MV-4-11 (cell line): ENCODE measurements around the gene GRID2IP.
"Not testable (repeated sequence)": the region's sequence is repeated elsewhere in the genome, so short reads cannot be mapped to it uniquely, and the experiment has no call there.

Experiments used
- DNase-seq: peaks from one replicate; lab custom pipeline; 2025; lab: John Stamatoyannopoulos, UW

GRID2IP gene

DNA sequence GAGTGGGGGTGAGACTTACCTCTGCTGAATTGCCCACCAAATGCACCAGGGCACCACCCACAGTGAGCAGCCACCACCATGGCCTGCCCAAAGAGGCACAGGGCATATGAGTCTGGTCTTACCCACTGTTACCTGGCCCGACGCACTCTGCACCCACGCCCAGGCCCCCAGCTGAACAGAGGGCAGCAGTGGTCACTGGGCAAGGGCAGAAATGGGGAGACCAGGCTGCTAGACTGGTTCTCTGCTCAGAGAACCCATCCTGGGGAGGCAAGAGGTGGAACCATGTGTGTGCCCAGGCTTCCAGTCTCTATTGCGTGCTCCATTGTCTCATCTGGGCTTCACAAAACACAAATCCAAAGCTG, 64.1 kb downstream of the GRID2IP start:
- no peak for DNase-seq

DNA sequence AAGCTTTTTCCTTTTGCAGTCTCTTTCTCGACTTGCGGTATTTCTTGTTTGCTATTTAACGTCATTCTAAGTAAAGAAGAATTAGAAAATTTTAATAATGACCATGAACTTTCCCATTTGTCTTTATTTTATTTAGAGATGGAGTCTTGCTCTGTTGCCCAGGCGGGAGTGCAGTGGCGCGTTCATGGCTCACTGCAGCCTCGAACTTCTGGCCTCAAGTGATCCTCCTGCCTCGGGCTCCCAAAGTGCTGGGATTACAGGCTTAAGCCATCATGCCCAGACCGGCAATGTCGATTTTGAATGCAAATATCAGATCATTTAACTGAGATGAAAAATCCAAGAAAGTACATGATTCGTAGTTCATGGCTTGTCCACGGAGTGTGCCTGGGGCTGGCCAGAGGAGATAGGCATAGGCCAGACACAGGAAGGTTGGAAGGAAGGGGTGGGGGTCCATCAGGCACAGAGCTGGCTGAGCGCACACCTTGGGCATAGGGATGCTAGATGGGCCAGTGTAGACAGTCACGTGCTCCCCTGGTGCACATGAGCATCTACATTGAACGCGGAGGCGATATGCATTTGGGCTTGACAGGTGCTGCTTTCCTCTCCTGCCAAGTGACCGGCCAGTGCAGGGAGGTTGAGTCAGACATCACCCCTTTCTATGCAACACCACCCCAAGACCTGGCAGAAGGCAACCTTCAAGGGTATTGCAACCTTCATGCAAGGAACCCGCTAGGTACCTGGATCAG, 64.7 kb downstream of the GRID2IP start:
- DNase-seq: no peak

DNA sequence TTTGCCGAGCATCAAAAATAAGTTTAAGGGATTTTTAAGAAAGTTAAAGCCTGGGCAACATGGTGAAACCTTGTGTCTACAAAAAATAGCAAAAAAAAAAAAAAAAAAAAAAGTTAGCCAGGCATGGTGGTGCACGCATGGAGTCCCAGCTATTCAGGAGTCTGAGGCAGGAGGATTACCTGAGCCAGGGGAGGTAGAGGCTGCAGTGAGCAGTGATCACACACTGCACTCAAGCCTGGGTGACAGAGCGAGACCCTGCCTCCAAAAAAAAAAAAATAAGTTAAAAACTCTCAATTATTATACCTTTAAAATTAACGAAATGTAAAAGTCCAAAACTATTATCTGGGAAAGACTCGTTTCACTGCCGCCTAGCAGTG, 68.5 kb downstream of the GRID2IP start:
- no peak for DNase-seq

DNA sequence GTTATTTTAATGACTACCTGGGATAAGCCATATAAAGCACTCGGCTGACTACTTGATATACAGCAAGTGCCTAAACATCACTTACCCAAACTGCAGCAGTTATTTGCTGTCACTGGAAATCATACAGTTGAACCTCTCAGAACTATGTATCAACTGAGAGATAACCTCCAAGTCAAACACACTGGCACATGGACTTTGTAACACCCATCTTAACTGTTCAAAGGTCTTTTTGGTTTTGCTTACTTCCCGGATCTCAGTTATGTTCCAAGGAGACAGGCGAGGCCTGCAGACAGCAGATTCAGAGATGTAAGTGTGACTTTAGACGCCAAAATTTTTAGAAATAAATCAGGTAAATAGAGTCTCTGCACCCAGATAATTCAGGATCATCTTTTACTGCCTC, 69.0 kb downstream of the GRID2IP start:
- DNase-seq: no peak

DNA sequence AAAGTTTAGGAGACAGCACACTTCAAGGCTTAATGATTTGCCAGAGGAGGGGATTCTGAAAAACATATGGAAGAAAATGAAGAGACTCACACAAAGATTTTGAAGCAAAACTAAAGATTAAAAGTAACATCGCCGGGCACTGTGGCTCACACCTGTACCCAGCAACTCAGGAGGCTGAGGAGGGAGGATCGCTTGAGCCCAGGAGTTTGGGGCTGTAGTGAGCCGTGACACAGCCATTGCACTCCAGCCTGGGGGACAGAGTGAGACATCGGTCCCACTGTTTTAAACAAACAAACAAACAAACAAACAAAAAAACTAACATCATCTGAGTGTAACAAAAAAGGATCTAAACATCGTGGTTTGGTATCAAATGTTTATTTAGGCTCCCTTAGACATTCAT, 69.8 kb downstream of the GRID2IP start:
- DNase-seq: no peak

DNA sequence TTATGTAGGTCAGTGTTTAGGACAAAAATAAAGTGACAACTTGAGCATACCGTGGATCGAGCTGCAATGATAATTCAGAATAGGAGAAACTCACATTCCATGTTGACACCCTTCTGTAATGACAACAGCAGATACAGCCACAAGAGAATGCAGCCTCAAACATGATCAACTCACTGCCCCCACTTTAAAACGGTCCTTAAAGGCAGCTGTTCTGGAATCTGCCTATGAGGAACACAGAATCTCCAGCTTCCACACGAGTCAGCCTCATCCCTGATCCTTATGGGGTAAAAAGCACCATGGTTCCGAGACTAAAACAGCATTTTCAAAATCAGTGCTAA, 71.0 kb downstream of the GRID2IP start:
- no peak for DNase-seq

DNA sequence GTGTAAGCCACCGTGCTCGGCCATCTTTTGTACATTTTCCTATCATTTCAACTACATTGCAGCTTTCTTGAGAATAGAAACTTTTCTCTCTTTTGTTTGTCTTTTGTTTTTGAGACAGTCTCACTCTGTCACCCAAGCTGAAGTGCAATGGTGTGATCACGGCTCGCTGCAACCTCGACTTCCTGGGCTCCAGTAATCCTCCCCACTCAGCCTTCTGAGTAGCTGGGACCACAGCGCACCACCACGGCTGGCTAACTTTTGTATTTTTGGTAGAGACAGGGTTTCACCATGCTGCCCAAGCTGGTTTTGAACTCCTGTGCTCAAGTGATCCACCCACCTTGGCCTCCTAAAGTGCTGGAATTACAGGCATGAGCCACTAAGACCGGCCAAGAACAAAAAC, 72.2 kb downstream of the GRID2IP start:
- DNase-seq: peak; percentile 25

DNA sequence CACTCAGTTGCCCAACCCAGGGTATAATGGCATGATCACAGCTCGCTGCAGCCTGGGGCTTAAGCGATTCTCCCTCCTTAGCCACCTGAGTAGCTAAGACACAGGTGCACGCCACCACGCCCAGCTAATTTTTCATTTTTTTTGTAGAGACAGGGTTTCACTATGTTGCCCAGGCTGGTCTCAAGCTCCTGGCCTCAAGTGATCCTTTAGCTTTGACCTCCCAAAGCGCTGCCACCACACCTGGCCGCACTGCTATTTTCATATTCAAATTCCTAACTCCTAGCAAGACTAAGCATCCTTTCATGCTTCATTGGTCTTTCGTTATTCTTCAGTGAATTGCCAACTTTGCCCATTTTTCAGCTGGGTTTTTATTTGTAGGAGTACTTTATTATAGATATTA, 73.1 kb downstream of the GRID2IP start:
- DNase-seq: no peak

DNA sequence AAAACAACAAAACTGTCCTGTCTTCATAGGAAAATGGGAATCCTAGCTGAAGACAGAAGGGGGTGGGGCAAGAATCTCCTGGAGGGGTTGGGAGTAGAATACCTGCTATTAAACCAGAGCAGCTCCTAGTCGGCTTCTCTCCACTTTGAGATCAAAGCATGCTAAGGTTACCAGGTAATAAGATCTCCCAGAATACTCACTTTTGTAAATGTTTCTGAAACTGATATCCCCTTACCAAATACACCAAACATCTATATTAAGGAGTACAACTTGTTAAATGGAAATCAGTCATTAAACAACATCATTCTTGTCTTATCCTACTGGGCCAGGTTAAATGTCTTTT, 74.0 kb downstream of the GRID2IP start:
- no peak for DNase-seq

DNA sequence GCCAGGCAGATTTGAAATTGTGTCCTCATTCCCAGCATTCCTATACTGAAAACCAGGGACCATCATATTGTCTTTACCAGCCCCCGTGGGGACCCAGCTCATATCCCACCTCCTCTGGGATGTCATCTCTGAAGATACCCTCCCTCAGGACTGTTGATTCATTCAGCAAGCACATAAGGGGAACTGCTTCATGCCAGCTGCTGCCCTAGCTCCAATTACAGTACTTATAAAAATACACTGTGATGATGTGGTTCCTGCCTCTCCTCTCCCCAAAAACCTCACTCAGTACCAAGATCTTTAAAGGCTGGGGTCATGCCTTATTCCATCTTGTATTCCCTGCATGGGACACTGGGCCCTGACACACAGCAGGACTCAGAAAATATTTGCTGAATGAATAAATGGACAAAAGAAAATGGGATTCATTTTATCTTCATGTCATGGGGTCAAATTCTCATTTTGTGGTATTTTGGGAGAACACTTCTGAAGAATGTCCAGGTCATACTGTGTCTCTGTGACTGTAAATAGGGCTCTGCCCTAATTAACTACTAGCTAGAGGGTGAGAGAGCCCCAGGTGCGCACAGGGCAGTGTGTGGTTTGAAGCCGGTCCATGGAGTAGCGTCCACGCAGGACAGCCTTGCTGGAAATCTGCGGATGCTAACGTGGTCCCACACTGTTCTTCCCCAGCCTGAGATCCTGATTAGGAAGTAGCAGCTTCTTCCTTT, 74.5 kb downstream of the GRID2IP start:
- peak; percentile 39 for DNase-seq

DNA sequence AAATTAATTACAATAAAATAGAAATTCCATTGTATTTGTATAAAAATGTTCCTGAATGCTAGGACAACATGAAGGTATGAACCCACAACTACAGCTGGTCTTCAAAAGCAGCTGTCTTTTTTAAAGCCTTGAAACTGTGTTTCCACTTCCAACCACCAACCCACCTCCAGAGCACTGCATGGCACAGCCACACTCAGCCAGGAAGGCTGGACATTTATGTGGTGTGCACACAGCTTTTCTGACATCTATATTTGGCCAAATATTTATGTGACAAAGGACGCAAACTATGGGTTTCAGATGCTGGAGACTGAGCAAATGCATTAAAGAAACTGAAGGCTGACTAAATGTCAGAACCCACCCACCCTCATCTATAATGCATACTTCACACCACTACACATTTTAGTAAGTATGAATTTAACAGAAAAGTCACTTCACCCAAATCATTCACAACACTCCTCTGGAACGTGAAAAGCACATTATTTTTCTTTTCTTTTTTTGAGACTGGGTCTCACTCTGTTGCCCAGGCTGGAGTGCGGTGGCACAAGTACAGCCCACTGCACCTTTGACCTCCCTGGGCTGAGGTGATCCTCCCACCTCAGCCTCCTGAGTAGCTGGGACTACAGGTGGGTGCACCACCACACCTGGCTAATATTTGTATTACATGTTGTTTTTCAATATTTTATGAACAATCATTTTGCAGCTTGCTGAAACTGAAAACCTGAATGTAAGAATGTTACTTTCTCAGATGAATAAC, 75.7 kb downstream of the GRID2IP start:
- DNase-seq: no peak

DNA sequence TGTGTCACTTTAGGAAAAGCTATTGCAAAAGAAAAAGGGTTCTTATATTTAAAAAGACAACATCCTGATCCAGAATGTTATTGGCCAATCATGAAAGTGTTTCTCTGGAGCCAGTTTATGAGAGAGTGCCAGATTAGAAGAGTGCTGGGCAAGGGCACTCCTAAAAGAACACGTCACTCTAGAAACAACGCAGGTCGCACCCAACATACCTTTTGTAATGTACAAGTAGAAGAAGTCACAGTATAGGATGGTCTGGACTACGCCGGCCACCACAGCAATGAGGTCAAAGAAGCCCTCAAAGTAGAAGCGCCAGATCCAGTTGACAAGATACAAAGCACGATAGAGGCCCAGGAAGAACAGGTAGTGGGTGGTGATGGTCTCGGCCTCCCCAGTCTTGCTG, 85.4 kb downstream of the GRID2IP start:
- DNase-seq: no peak

DNA sequence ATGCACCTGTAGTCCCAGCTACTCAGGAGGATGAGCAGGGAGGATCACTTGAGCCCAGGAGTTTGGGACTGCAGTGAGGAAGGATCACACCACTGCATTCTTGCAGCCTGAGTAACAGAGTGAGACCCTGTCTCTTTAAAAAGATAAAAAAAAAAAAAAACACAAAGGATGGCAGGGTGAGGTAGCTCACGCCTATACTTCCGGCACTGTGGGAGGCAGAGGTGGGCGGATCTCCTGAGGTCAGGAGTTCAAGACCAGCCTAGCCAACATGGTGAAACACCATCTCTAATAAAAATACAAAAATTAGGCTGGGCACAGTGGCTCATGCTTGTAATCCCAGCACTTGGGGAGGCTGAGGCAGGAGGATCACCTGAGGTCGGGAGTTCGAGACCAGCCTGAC, 87.7 kb downstream of the GRID2IP start:
- DNase-seq: not testable (repeated sequence)

DNA sequence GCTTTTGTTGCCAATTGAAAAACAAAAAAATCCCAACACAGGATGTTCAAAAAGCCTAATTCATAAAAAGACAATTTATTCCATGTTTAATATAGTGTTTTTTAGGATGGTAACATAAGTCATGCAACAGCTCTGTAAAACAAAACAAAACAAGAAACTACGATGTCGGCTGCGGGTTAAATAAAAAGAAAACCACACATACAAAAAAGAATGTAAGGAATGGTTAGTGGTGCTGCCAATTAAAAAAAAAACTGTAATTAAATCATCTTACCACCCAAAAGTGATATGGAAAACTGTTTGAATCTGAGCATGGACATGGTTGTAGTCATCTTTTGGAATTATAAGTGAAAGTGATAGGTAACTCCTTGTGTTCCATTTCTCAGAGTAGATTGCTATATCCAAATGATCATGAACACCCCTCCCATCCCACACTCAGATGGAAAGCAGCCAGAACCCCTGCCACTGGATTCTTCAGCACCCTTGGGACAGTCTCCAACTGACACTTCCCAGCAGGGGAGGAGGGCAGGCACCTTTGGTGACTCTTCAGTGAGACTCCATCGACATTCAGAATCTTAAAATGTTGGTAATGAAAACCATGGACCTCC, 89.2 kb downstream of the GRID2IP start:
- DNase-seq: no peak

DNA sequence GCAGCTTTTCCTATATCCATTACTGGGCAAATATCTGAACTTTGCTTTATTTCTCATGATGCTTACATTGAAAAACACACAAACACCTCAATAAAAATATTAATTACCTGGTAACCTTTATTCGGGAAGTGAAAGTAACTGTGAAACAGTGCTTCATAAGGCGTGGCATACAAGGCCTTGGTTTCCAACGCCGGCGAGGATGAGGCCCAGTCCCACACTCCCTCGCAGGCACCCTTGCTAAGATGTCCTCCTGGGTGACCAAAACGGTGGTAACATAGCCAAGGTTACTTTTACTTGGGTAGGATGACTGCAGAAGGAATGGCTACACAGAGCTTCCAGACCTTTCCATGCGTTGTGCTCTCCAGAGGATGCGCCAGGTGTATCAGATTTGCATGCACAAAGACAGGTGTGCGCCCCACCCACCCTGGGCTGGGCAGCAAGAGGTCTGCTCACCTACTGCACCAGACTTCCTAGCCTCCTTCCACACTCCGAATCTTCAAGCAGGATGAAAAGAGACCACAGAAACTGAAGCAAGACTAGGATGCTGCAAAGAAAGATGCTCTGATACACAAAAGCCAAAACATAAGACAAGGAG, 90.2 kb downstream of the GRID2IP start:
- DNase-seq: no peak

DNA sequence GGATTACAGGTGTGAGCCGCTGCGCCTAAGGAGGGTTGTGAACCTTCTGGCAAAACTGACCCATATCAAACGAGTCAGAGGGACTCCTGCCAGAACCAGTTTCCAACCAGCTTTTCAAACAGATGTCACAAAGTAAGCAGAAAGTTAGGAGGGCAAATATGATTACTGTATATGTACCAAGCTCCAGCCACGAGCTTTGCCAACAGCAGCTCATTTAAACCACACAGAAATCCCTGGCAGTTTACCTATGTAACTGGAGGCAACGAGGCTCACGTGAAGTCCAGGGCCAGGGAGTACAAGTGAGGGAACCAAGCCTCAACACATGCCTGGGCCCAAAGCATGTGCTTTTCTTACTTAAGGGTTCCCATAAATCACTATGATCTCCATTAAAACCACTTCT, 91.0 kb downstream of the GRID2IP start:
- no peak for DNase-seq

DNA sequence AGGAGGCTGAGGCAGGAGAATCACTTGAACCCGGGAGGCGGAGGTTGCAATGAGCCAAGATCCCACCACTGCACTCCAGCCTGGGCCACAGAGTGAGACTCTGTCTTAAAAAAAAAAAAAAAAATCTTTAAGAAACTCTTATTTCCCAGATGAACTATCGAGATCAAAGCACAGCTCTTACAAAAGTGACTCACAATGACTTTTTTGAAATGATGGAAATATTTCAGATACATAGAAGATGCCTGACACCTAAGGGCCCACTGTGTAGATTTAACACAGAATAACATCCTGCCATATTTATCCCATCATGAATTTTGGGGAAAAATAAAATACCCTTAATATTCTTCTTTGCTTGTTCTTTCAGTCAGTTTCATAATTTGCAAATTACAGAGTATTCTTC, 92.6 kb downstream of the GRID2IP start:
- not testable (repeated sequence) for DNase-seq

DNA sequence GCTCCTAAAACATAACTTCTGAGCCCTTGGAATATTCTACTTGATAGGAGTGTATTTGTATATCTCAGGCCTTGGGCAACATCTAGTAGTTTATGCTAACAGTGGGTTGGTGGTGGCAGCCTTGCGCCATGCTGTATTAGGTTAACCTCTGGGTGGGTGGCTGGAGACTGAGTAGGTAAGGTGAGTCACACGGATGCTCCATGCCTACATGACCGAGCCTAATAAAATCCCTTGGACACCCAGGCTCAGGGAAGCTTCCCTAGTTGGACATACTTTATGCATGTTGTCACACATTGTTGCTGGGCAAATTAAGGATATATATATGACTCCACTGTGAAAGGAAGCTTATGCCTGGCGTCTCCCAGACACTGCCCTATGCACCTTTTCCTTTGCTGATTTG, 97.5 kb downstream of the GRID2IP start:
- DNase-seq: no peak

DNA sequence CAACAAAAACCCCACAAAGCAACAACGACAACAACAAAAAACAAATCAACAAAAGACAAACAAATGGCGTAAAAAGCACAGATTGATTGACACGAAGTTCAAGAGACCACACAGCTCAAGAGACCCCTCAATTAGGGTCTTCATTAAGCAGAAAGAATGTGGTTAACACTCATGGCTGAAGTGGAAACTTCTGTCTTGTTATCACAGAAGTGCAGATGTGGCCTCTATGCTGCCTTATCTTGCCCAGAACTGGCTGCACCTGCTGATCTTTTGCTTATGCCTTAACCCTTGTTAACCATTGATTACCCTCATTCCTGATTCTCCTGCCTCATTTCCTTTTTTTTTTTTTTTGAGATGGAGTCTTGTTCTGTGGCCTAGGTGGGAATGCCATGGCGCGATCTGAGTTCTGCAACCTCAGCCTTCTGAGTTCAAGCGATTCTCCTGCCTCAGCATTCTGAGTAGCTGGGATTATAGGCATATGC, 100.0 kb downstream of the GRID2IP start:
- no peak for DNase-seq

DNA sequence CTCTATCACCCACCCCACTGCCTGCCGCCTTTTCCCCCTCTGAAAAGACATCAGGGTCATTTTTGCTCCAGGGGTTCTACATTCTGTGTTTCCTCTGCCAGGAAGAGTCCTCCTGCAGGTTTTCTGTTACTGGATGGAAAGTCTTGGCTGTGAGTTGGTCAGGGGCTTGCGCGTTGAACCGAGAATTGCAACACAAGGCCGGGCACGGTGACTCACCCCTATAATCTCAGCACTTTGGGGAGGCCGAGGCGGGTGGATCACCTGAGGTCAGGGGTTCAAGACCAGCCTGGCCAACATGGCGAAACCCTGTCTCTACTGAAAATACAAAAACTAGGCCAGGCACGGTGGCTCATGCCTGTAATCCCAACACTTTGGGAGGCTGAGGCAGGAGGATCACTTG, 100.7 kb downstream of the GRID2IP start:
- DNase-seq: peak; percentile 56

DNA sequence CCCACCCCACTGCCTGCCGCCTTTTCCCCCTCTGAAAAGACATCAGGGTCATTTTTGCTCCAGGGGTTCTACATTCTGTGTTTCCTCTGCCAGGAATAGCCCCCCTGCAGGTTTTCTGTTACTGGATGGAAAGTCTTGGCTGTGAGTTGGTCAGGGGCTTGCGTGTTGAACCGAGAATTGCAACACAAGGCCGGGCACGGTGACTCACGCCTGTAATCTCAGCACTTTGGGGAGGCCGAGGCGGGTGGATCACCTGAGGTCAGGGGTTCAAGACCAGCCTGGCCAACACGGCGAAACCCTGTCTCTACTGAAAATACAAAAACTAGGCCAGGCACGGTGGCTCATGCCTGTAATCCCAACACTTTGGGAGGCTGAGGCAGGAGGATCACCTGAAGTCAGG, 101.4 kb downstream of the GRID2IP start:
- DNase-seq: peak; percentile 65

DNA sequence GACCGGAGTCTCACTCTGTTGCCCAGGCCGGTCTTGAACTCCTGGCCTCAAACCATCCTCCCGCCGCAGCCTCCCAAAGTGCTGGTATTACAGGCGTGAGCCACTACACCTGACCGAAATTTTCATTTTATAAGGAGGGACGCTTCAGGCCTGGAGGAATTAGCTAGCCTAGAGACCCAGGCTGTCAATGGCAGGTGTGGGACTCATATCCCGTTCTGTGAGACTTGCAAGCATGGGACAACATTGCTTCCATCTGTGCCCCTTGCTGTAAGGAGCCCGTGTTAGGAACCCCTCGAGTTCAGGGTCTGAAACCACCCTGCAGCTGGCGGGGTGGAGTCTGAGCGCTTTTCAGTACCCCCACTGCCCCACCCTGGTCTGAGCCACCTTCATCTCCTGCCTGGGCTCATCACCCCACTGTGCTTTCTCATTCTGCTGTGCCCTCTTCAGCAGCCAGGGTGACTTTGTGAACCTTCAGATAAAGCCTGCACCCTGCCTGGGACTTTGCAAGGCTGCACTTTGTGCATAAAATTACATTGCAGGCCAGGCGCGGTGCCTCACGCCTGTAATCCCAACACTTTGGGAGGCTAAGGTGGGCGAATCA, 102.2 kb downstream of the GRID2IP start:
- no peak for DNase-seq
